NCI-H128 (cell line): ENCODE data around the gene TMEM151B.

Source experiments
- DNase-seq: peaks from one replicate; lab custom pipeline; 2025; ENCODE audit not compliant: unreplicated experiment; lab: John Stamatoyannopoulos, UW

The TMEM151B gene

GRCh38 chr6:44232676-44233566, 37.3 kb upstream of the TMEM151B start:
- DNase-seq, result no peak

GRCh38 chr6:44233567-44234100, 36.6 kb upstream of the TMEM151B start:
- DNase-seq, result no peak

- no peak for DNase-seq
Measured at GRCh38 chr6:44234101-44235025, 35.9 kb upstream of the TMEM151B start.

DNA sequence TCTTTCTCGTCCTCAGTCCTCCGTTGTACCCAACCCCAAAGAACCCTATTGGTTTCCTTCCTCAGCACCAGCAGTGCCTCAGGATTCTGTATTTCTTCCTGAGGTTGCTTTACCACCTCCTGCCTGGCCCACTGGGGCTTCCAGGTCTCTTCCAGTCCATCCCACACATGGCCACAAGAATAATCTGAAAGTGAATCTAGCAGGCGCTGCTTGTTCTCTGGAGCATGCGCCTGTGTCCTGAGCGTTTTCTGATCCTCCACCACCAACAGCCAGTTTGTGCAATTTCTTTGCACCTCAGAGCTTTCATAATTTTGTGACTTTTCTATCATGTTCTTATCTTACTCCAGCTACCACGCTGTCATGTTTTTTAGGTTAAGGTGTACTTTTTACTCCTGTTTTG, 35.0 kb upstream of the TMEM151B start:
- DNase-seq, result no peak

GRCh38 chr6:44235891-44236516, 34.2 kb upstream of the TMEM151B start:
- DNase-seq, result no peak

- peak; percentile 46 for DNase-seq
Measured at GRCh38 chr6:44237021-44237812, 33.0 kb upstream of the TMEM151B start.

- peak; percentile 31 for DNase-seq
Measured at GRCh38 chr6:44237813-44238433, 32.3 kb upstream of the TMEM151B start.

DNA sequence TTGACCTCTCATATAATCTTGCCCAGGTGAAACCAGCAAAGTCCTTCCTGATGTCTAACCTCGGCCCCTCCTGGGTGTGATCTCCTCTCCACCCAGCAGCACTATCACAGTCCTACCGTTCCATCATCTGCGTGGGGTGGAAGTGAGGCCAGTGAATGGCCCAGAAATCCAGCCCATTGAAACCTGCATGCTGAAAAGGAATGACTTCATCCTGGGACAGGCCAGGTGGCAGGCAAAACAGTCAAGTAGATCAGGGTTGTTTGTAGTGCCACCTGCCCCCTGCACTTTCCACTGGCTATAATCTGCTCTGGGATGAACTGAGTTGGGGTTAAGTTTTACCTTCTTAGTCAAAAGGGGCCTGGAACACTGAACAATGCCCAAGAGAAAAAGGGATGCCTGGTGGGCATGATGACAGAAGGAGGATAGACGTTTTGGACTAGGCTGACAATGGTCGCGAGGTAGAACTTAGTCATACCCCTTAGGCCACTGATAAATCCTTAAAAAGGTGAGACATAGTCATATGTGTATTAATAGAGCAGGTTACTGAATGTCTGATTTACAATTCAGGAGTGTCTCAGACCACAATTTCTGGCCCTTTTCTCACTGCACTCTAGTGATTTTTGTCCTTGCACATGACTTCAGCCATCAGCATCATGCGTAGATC, 31.4 kb upstream of the TMEM151B start:
- no peak for DNase-seq

- DNase-seq, result no peak
Measured at GRCh38 chr6:44243345-44243744, 26.9 kb upstream of the TMEM151B start.

DNA sequence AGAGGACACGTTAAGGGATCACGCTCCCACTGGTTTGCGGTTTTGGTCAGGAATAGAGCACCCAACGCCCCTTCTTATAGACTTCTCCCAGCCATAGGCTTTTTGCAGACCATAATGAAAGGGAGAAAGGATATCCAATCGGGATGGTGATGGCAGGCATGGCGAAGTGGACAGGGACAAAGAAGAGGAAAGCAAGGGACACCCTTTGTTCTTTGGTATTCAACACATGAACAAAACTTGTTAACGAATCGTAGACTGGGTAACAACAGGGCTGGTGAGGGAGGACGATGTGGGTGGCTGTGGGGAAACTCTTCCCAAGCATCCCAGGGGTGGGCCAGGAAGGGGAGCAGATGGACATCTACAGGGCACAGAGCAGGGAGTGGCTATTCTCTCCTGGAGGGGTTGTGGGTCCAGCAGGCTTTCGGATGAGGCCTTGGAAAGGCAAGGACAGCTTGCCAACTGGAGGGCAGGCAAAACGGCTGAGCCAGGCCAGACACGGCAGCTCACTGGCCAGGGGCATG, 24.8 kb upstream of the TMEM151B start:
- no peak for DNase-seq

GRCh38 chr6:44245912-44246662, 24.2 kb upstream of the TMEM151B start:
- DNase-seq, result peak; percentile 74

DNA sequence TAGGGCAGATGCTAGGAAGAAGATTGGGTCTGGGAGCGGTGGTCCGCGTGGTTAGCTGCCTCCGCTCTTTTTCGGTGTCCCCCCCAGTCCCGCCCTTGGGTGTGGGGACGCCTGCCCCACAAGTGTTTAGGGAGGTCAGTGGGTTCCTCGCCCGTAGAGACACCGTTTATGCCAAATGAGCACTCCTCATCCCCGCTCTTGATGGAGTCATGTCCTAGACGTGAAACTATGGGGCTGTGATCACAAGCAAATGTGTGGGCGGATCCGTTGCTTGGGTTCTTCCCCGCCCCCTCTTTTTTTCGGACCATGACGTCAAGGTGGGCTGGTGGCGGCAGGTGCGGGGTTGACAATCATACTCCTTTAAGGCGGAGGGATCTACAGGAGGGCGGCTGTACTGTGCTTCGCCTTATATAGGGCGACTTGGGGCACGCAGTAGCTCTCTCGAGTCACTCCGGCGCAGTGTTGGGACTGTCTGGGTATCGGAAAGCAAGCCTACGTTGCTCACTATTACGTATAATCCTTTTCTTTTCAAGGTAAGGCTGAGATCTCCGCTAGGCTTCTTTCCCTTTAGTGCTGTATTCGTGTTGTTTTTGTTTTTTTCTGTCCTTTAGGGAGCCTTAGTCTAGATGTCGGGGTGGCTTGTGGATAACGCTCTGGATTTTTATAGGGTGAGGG, 23.4 kb upstream of the TMEM151B start, which contains the start of gene HSP90AB1:
HSP90AB1 (plus strand) TSS at position 439 of the 675 bp plus-strand sequence. CDS start 1,529 bp downstream, outside the sequence.
- peak; percentile 88 for DNase-seq

DNA sequence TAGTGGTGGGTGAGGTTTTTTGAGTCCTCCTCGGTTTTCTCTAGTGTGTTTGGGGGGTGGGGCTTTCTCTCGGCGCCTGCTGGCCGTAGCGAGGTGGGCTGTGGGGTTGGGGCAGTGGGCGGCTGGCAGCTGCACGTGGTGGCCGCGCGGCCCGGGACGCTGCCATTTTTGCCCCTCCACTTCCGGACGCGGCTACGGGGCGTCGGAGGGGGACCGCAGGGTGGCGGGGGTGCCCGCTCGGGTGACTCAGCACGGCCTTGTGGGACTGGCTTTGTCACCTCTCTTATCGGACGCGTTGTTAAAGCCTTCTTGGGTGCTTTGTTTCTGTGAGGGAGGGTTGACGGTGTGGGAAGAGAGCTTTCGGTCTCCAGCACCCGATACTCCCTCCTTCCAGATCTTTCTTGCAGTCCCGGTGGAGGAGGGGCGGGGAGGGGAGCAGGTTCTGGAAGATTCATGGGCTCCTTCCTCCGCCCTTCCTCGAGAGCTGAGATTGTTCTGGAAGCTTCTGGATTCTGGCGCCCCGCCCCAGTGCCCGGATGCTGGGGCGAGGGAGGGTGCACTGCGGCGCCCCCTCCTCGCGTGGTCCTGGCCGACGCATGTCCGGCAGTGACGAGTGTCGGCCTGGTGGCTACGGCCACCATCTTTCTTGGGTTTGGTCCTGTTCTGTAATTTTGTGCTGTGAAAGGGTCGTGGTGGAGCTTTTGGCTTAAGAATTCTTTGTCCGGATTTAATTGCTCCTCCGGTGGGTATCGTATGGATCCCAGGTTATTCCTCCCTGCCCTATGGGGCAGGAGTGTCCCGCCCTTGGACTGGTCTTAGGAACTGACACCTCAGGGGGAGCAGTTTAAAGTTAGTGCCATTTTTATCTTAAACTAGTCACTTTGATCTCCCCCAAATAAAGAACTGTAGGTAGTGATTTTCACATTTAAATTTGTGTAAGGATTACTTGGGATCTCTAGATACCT, 22.6 kb upstream of the TMEM151B start:
- no peak for DNase-seq

GRCh38 chr6:44248579-44248978, 21.7 kb upstream of the TMEM151B start:
- DNase-seq, result no peak

GRCh38 chr6:44249082-44249748, 21.0 kb upstream of the TMEM151B start:
- DNase-seq, result no peak
